NCI-H510A treated with DMSO at 0.1 percent for 48 hours (cell line): ENCODE measurements around the gene CD247.

Experiments
- DNase-seq: peaks from one replicate; lab custom pipeline; 2025; lab: John Stamatoyannopoulos, UW

Gene CD247

DNA sequence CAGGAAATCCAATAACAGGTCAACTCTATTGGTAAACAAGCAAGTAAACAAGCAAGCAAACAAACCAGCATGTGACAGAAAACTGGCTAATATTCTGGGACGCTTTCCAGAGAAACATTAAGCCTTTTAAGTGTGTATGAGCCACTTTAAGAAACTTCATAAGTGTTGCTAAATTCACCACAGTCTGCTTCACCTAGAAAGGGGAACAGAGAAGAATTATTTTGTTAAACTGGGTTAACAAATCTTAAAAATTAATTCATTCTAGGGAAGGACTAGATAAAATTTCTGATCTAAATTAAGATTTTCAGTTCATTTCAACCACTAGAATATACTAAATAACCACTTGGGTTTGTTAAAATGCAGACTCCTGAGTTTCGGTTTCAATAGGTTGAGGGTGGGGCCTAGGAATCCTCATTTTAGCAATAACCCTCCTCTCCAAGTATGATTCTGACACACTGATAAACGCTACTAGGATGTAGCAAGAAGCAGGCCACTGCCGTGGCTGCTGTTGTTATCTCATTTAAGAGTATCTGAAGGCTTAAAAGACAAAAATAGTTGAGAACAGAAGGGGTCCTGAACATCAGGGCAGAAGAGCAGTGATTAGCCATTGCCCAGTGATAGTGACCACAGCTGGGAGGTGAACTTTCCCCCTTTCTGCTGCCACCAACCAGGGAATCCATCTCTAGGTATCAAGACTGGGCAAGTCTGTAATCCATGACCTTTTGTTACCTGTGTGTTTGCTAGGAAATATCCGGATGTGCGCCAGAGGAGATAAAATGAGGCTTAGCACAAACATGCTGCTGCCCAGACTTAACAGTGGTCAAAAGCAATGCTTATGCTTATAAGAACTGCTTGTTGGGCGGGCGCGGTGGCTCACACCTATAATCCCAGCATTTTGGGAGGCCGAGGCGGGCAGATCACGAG, 24.0 kb upstream of the CD247 start:
- DNase-seq = no peak

GRCh38 chr1:167541610-167542009, 23.3 kb upstream of the CD247 start:
- DNase-seq = no peak

- no peak for DNase-seq
These were observed 22.7 kb upstream of the CD247 start for GRCh38 chr1:167541003-167541402.

- DNase-seq = no peak
These were observed 20.3 kb upstream of the CD247 start for GRCh38 chr1:167538657-167539056.

- peak; percentile 77 for DNase-seq
These were observed 15.5 kb upstream of the CD247 start for GRCh38 chr1:167533851-167534300.

GRCh38 chr1:167532964-167533824, 14.9 kb upstream of the CD247 start:
- no peak for DNase-seq

- DNase-seq = no peak
These were observed 14.0 kb upstream of the CD247 start for GRCh38 chr1:167532375-167532774.

- no peak for DNase-seq
These were observed 11.6 kb upstream of the CD247 start for GRCh38 chr1:167529829-167530474.

- DNase-seq = no peak
These were observed 9.9 kb upstream of the CD247 start for GRCh38 chr1:167528057-167528728.

- DNase-seq = peak; percentile 11
These were observed 8.5 kb upstream of the CD247 start for GRCh38 chr1:167526667-167527383.

DNA sequence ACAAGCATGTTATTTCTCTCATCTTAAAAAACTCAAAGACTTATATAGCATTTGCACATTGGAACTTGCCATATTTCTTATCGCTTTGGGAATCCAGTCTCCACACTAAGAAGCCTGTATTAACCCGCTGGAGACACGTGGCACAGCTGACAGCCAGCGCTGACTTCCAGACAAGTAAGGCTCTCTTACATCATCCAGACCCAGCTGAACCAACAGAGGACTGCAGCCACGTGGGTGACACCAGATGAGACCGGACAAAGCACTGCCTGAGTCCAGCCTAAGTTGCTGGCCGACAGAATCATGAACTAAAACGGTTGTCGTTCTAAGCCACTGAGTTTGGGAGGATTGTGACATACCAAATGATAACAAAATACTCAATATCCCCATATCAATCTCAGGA, 6.3 kb upstream of the CD247 start:
- no peak for DNase-seq

DNA sequence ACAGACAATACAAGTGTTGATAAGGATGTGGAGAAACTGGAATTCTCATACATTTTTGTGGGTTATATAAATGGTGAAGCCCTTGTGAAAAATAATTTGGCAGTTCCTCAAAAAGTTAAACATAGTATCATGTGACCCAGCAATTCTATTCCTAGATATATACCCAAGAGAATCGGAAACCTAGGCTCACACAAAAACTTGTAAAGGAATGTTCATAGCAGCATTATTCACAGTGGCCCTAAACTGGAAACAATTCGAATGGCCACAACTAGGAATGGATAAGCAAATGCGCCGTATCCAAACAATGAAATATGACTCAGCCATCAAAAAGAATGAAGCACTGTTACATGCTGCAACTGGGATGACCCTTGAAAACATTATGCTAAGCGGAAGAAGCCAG, 3.9 kb upstream of the CD247 start:
- DNase-seq = no peak

- no peak for DNase-seq
These were observed 2.4 kb upstream of the CD247 start for GRCh38 chr1:167520711-167521206.

DNA sequence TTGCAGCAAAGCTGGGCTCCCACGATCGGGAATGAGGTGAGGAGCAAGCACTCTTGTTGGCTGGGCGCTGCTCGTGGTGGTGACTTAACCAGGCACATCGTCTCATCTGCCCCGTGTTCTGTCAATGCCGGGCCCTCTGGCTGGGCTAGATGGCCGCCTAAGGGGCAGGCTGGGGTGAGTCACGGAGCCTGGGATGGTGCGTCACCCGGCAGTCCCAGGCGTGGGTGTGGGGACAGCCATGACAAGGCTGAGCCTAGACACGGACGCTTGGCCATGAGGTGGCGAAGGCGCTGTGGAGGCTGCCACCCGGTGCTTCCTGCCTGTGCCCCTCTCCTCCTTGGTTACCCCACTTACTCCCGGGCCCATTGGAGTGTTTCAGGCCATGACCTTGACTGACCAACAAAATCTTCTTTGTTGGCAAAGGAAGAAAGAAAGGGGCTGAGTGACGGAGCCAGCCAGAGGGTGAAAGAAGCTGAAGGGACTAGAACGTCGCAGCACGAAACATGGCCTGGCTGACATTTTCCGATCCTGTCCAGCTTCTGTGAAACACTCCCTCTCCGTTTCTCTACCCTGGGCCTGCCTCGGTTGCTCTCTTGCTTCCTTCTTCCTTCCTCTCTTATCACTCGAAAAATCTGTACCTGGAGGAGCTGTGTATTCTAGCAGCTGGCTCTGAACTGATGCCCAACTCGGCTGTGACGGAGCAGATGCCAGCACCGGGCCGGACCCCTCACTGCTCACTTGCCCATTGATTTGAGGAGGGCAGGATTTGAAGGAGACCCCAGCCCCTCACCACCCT, 596 bp downstream of the CD247 start:
- DNase-seq = no peak

DNA sequence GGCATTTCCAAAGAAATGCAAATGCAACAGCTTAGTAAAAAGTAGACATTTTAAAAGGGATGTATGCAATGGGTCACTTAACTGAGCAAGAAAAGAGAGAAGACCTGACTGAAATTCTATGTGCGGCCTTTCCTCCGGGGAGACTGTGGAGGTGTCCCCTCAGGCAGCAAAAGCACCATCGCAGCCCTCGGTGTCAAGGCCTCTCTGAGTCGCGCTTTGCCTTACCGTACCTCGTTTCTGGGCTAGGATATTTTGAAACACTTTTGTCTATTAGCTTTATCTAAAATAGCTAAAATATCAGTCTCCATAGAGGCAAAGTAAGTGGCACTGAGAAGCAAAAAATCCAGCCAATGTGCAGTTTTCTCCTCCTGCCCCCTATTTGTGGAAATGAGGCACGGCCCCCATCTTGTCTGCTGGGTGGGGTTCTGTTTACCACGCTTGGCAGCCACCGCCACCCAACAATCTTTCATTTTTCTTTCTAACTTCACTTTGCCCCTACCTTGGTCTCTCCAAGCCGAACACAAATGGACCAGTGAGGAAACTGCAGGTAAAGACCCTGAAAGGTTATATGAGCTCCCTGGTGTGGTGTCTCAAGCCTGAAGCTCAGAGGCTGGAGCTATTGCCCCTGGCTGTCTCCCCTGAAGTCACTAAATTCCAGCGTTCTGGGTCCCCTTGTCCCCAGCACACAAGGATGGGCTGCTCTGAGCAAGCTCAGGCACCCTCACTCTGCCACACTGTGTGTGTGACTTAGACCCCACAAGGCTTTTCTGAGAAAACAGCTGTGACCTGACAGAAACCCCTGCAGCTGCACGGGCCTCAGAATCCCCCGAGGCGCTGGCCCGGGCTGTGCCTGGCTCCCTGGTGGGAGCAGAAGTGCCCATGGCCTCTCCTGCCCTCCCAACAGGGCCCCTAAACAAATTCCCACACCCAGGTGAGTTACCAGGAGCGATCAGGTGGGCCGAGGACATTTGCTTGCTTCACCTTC, 1.6 kb downstream of the CD247 start:
- DNase-seq = no peak

DNA sequence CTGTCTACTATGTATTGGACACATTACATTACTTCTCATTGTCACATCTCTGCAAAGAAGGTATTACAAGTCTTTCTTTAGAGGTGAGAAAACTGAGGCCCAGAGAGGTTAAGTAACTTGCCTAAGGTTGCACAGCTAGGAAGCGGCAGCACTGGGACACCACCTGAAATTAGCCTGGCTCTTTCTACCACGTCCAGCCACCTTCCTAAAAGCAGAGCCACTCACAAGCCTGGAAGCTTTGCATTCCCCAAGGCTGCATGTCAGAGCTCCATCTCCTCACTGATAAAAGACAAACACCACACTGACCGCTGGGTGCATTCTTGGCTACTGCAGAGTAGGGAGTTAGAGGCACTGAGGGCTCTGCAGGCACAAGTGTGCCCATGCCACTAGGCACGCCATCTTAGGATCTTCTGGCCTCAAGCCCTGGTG, 2.4 kb downstream of the CD247 start:
- DNase-seq = no peak

- DNase-seq = no peak
These were observed 2.9 kb downstream of the CD247 start for GRCh38 chr1:167515461-167515860.

- no peak for DNase-seq
These were observed 4.0 kb downstream of the CD247 start for GRCh38 chr1:167514288-167514687.
